ENCODE results near the gene SRA1. TPM values are rescaled to one million over a fixed set of nuclear protein-coding genes. Genes with fewer than 3 reads are reported as not detected.
"Not testable (repeated sequence)": the region's sequence is repeated elsewhere in the genome, so short reads cannot be mapped to it uniquely, and the experiment has no call there.

SRA1 gene
- total RNA-seq, 1 donor = 28.2 TPM

- Histone ChIP-seq H3K9me3 (ENCODE audit: low read depth, low read length) (no peaks in the 10 kb centered on the region), H3K4me3 (ENCODE audit: insufficient read depth, low read length) (no peak overlapping the region), H3K79me2 (ENCODE audit: insufficient read depth, low read length) (no peaks in the 10 kb centered on the region), H3K27ac (ENCODE audit: low read depth, low read length) (no peak overlapping the region), H3K4me1 (ENCODE audit: insufficient read depth, low read length) (peaks cover 24% of the 10 kb centered on the region), H2AFZ (ENCODE audit: low read length) (no peak overlapping the region), H3K36me3 (ENCODE audit: insufficient read depth, low read length) (no peaks in the 10 kb centered on the region), H3K4me2 (ENCODE audit: insufficient read depth, low read length) (no peak overlapping the region), H3K27me3 (ENCODE audit: insufficient read depth, low read length) (peaks cover 10% of the 10 kb centered on the region), H4K20me1 (ENCODE audit: insufficient read depth, low read length) (no peaks in the 10 kb centered on the region)
- no peak for DNase-seq (ENCODE audit: insufficient read length, low spot score, missing footprints)
- no peak for TF ChIP-seq CTCF (IDR thresholded peaks at IDR 0.05; ENCODE audit: extremely low read depth, low read depth, low read length)
These were observed 33.6 kb upstream of the SRA1 start for GRCh38 chr5:140590861-140591260.

GRCh38 chr5:140588311-140589070, 31.2 kb upstream of the SRA1 start:
- Histone ChIP-seq H4K20me1 (ENCODE audit: insufficient read depth, low read length) (no peaks in the 10 kb centered on the region), H3K4me2 (ENCODE audit: insufficient read depth, low read length) (peak overlapping the region; percentile 63), H3K27ac (ENCODE audit: low read depth, low read length) (peak overlapping the region; percentile 58), H3K9me3 (ENCODE audit: low read depth, low read length) (no peaks in the 10 kb centered on the region), H3K79me2 (ENCODE audit: insufficient read depth, low read length) (no peaks in the 10 kb centered on the region), H2AFZ (ENCODE audit: low read length) (peak overlapping the region; percentile 60), H3K36me3 (ENCODE audit: insufficient read depth, low read length) (no peaks in the 10 kb centered on the region), H3K4me1 (ENCODE audit: insufficient read depth, low read length) (peaks cover 24% of the 10 kb centered on the region), H3K4me3 (ENCODE audit: insufficient read depth, low read length) (no peak overlapping the region), H3K27me3 (ENCODE audit: insufficient read depth, low read length) (peaks cover 13% of the 10 kb centered on the region)
- peak; percentile 45 for DNase-seq (ENCODE audit: insufficient read length, low spot score, missing footprints)
- no peak for TF ChIP-seq CTCF (IDR thresholded peaks at IDR 0.05; ENCODE audit: extremely low read depth, low read depth, low read length)

GRCh38 chr5:140587495-140587894, 30.2 kb upstream of the SRA1 start:
- Histone ChIP-seq H3K4me1 (ENCODE audit: insufficient read depth, low read length) (peaks cover 24% of the 10 kb centered on the region), H2AFZ (ENCODE audit: low read length) (no peak overlapping the region), H3K27ac (ENCODE audit: low read depth, low read length) (no peak overlapping the region), H3K9me3 (ENCODE audit: low read depth, low read length) (no peaks in the 10 kb centered on the region), H4K20me1 (ENCODE audit: insufficient read depth, low read length) (no peaks in the 10 kb centered on the region), H3K36me3 (ENCODE audit: insufficient read depth, low read length) (no peaks in the 10 kb centered on the region), H3K4me3 (ENCODE audit: insufficient read depth, low read length) (no peak overlapping the region), H3K27me3 (ENCODE audit: insufficient read depth, low read length) (peaks cover 13% of the 10 kb centered on the region), H3K79me2 (ENCODE audit: insufficient read depth, low read length) (no peaks in the 10 kb centered on the region), H3K4me2 (ENCODE audit: insufficient read depth, low read length) (no peak overlapping the region)
- TF ChIP-seq CTCF (IDR thresholded peaks at IDR 0.05; ENCODE audit: extremely low read depth, low read depth, low read length) = no peak
- DNase-seq (ENCODE audit: insufficient read length, low spot score, missing footprints) = no peak

- not testable (repeated sequence) for H3K4me2 ChIP-seq (ENCODE audit: insufficient read depth, low read length); H3K79me2 ChIP-seq (ENCODE audit: insufficient read depth, low read length); H3K36me3 ChIP-seq (ENCODE audit: insufficient read depth, low read length); H4K20me1 ChIP-seq (ENCODE audit: insufficient read depth, low read length); H2AFZ ChIP-seq (ENCODE audit: low read length); H3K4me3 ChIP-seq (ENCODE audit: insufficient read depth, low read length); H3K9me3 ChIP-seq (ENCODE audit: low read depth, low read length); H3K27ac ChIP-seq (ENCODE audit: low read depth, low read length); DNase-seq (ENCODE audit: insufficient read length, low spot score, missing footprints); H3K27me3 ChIP-seq (ENCODE audit: insufficient read depth, low read length)
- peaks cover 10% of the 10 kb centered on the region for H3K4me1 ChIP-seq (ENCODE audit: insufficient read depth, low read length)
These were observed 22.0 kb upstream of the SRA1 start for GRCh38 chr5:140579188-140579747.

All from osteoblast (primary cell).